Measurements from ENCODE around the gene MUC5B. TPM values are rescaled to one million over a fixed set of nuclear protein-coding genes. Genes with fewer than 3 reads are reported as not detected.
A peak's percentile ranks its signal among the peaks of the same experiment; 100 is the strongest.

MUC5B gene
- total and polyA plus RNA-seq, 2 of the 13 experiments (the other 11 are each of a cell fraction or from before 2014, with no cell fraction given): 0.01 TPM; not detected in 1

DNA sequence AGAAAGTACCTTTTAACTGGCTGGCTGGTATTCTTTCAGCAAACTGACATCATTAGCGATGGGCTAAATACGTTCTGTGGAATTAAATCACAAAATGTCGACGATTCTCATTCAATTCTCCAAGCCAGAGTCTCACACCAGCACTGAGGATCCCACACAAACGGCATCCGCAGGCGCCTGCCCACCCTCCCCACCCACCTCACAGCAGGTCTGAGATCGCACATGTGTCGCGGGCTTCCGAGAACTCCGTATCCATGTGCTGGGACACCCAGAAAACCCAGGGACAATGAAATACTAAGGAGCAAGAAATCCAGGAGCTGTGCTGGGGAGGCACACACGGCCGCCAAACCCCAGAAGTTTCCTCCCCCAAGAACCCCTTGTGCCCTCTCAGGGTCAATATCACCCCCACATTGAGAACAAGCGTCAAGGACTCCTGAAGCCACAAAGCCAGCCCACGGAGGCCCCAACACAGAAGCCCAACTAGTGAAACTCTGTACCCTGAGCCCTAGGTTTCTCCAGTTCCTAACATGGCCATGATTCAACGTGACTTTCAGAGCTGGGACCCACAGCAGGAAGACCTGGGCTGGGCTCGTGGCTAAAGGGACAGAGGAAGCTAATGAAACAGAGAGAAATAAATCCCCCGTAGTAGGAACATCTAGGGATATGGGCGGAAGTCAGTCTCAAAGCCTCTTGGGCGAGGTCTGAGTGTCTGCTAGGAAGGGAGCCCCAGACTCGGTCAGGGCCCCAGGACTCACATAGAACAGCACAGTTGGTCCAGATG, 78.5 kb downstream of the MUC5B start (continued):
- TF ChIP-seq, protein P1, sequence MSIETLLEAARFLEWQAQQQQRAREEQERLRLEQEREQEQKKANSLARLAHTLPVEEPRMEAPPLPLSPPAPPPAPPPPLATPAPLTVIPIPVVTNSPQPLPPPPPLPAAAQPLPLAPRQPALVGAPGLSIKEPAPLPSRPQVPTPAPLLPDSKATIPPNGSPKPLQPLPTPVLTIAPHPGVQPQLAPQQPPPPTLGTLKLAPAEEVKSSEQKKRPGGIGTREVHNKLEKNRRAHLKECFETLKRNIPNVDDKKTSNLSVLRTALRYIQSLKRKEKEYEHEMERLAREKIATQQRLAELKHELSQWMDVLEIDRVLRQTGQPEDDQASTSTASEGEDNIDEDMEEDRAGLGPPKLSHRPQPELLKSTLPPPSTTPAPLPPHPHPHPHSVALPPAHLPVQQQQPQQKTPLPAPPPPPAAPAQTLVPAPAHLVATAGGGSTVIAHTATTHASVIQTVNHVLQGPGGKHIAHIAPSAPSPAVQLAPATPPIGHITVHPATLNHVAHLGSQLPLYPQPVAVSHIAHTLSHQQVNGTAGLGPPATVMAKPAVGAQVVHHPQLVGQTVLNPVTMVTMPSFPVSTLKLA (IDR thresholded peaks at IDR 0.05): 0 out of 2 replicates have a peak, but pooled peaks have one; percentile 18
- TF ChIP-seq FOXA3 (CRISPR knock-in tag; IDR thresholded peaks at IDR 0.05) (no peak), ZNF629 (CRISPR knock-in tag; conservative IDR thresholded peaks at IDR 0.05) (no peak), ZMYM3 (CRISPR knock-in tag; IDR thresholded peaks at IDR 0.05) (no peak)
- TF ChIP-seq, protein P2, sequence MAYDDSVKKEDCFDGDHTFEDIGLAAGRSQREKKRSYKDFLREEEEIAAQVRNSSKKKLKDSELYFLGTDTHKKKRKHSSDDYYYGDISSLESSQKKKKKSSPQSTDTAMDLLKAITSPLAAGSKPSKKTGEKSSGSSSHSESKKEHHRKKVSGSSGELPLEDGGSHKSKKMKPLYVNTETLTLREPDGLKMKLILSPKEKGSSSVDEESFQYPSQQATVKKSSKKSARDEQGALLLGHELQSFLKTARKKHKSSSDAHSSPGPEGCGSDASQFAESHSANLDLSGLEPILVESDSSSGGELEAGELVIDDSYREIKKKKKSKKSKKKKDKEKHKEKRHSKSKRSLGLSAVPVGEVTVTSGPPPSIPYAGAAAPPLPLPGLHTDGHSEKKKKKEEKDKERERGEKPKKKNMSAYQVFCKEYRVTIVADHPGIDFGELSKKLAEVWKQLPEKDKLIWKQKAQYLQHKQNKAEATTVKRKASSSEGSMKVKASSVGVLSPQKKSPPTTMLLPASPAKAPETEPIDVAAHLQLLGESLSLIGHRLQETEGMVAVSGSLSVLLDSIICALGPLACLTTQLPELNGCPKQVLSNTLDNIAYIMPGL (CRISPR knock-in tag; IDR thresholded peaks at IDR 0.05; ENCODE audit: borderline replicate concordance in 1 of 2, low read depth in 1 of 2): no peak

DNA sequence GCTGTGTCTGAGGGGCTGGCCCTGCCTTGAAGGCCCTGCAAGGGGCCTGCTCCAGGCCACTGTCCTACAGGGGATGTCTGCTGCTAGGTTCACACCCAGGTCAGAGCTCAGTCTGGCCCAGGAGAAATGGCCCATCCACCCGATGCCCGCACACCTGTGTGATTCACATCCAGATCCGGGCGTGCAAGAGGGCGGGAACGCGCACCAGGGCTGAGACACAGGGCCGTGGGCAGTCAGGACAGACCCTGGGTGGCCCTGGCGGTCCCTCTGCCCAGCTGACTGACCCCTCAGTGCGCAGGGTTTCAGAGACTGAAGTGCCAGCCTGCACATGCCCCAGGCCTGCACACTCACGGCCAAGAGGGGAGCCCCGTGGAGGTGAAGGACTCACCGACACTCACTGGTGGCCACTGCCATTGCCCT, 79.2 kb downstream of the MUC5B start:
- whole genome bisulfite sequencing (ENCODE audit: low lambda C conversion rate): 60% methylated on average over 3 of the region's 13 CpGs
- Histone ChIP-seq H4K20me1 (ENCODE audit: insufficient read depth, low read length) (no peaks in the 10 kb centered on the region; the same call in 1 of the 2 replicates), H2AFZ (ENCODE audit: low read length) (no peak overlapping the region), H3K4me1 (ENCODE audit: insufficient read depth, low read length) (peaks cover 95% of the 10 kb centered on the region), H3K36me3 (replicated peaks in 1 of 2; ENCODE audit: control insufficient read depth in 1 of 2, insufficient read depth in 2 of 2, low read length in 2 of 2) (peaks cover under 1 to 3% of the 10 kb centered on the region in 2 experiments; a peak in 2 of 5 replicates), H3K79me2 (ENCODE audit: insufficient read depth, low read length) (peaks cover 88% of the 10 kb centered on the region), H3K4me2 (ENCODE audit: low read depth, low read length) (peak overlapping the region; percentile 64; the same call in 1 of the 2 replicates), H3K4me3 (replicated peaks in 1 of 3; ENCODE audit: insufficient read depth in 1 of 3, low read depth in 2 of 3, low read length in 3 of 3) (peak overlapping the region in 1 of 3 experiments; percentile 27; a peak in 1 of 6 replicates), H3K27me3 (ENCODE audit: control insufficient read depth in 1 of 2, insufficient read depth in 2 of 2, low read length in 2 of 2) (no peaks in the 10 kb centered on the region), H3K27ac (ENCODE audit: extremely low read length, insufficient read depth, low read length) (peak overlapping the region; percentile 95), H3K9ac (ENCODE audit: insufficient read depth, low read depth, low read length) (peak overlapping the region; percentile 39), H3K9me3 (ENCODE audit: low read length) (no peaks in the 10 kb centered on the region)
- ATAC-seq (no peak), FAIRE-seq (no peak), DNase-seq (ENCODE audit: low spot score) (no peak)
- POLR2A ChIA-PET: interaction anchor here (1.2 kb wide), 1 partner anchor 31 kb away, joined by 5 read pairs; no protein-coding TSS in a partner anchor
- BruUV-seq (replicated peaks): no TSS peak
- in situ Hi-C loops (cut with HindIII; ENCODE audit: extremely low pct_ligation_motif_present, low pct_unique_long_range_greater_than_20kb): no loop called here
- intact Hi-C loops (cut with micrococcal nuclease; ENCODE audit: unreplicated experiment): loop anchor here (10.0 kb wide), 1 partner anchor 83 kb away; the partner anchor contains the start of gene BRSK2
- CTCF ChIA-PET (ENCODE audit: low intra/inter-chr PET ratio, low total read pairs): no interaction called here
- TF ChIP-seq DMAP1 (CRISPR knock-in tag; IDR thresholded peaks at IDR 0.05) (no peak), ARHGAP35 (CRISPR knock-in tag; IDR thresholded peaks at IDR 0.05; ENCODE audit: borderline replicate concordance) (0 out of 2 replicates have a peak, but pooled peaks have one; percentile 36), ZBTB38 (CRISPR knock-in tag; IDR thresholded peaks at IDR 0.05) (0 out of 2 replicates have a peak, but pooled peaks have one; percentile 16), ZNF552 (CRISPR knock-in tag; IDR thresholded peaks at IDR 0.05; ENCODE audit: borderline replicate concordance) (no peak)
- TF ChIP-seq, protein P3, sequence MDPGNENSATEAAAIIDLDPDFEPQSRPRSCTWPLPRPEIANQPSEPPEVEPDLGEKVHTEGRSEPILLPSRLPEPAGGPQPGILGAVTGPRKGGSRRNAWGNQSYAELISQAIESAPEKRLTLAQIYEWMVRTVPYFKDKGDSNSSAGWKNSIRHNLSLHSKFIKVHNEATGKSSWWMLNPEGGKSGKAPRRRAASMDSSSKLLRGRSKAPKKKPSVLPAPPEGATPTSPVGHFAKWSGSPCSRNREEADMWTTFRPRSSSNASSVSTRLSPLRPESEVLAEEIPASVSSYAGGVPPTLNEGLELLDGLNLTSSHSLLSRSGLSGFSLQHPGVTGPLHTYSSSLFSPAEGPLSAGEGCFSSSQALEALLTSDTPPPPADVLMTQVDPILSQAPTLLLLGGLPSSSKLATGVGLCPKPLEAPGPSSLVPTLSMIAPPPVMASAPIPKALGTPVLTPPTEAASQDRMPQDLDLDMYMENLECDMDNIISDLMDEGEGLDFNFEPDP (CRISPR knock-in tag; conservative IDR thresholded peaks at IDR 0.05): 0 out of 2 replicates have a peak, but pooled peaks have one; percentile 39
- TF ChIP-seq, protein P4, sequence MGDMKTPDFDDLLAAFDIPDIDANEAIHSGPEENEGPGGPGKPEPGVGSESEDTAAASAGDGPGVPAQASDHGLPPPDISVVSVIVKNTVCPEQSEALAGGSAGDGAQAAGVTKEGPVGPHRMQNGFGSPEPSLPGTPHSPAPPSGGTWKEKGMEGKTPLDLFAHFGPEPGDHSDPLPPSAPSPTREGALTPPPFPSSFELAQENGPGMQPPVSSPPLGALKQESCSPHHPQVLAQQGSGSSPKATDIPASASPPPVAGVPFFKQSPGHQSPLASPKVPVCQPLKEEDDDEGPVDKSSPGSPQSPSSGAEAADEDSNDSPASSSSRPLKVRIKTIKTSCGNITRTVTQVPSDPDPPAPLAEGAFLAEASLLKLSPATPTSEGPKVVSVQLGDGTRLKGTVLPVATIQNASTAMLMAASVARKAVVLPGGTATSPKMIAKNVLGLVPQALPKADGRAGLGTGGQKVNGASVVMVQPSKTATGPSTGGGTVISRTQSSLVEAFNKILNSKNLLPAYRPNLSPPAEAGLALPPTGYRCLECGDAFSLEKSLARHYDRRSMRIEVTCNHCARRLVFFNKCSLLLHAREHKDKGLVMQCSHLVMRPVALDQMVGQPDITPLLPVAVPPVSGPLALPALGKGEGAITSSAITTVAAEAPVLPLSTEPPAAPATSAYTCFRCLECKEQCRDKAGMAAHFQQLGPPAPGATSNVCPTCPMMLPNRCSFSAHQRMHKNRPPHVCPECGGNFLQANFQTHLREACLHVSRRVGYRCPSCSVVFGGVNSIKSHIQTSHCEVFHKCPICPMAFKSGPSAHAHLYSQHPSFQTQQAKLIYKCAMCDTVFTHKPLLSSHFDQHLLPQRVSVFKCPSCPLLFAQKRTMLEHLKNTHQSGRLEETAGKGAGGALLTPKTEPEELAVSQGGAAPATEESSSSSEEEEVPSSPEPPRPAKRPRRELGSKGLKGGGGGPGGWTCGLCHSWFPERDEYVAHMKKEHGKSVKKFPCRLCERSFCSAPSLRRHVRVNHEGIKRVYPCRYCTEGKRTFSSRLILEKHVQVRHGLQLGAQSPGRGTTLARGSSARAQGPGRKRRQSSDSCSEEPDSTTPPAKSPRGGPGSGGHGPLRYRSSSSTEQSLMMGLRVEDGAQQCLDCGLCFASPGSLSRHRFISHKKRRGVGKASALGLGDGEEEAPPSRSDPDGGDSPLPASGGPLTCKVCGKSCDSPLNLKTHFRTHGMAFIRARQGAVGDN (CRISPR knock-in tag; IDR thresholded peaks at IDR 0.05): peak; percentile 51; the same call in 1 of the 2 replicates

All from HepG2 (cell line).